Activated CD8-positive, alpha-beta T cell treated with anti-CD3 and anti-CD28 coated beads for 36 hours (primary cell): Measurements from ENCODE around the gene SEMA3D. TPM values are rescaled to one million over a fixed set of nuclear protein-coding genes. Genes with fewer than 3 reads are reported as not detected.

Experiments used
- ATAC-seq: fragments of 200-7000 bp; cut with Tn5 transposase; one replicate; pipeline ENCODE4 v1.10.0; 2021; ENCODE audit warnings: mild to moderate bottlenecking, moderate library complexity
- CTCF ChIA-PET: fragments of 350-600 bp; sonication (Branson Sonifier 250); formaldehyde crosslinking; loops from one replicate; lab custom pipeline; 2021; ENCODE audit warnings: antibody characterized with exemption; lab: Charles Lee
- POLR2A ChIA-PET: fragments of 350-600 bp; sonication (Branson Sonifier 250); formaldehyde crosslinking; loops from one replicate; lab custom pipeline; 2021; ENCODE audit warnings: antibody characterized with exemption; lab: Charles Lee
- DNase-seq: peaks from one replicate; pipeline ENCODE4 v3.0.0-alpha.2; 2020
- H3K27ac Mint-ChIP-seq: one replicate; pipeline ENCODE4 v1.8.0; 2021; ENCODE audit warnings: mild to moderate bottlenecking, mixed read lengths
- H3K27me3 Mint-ChIP-seq: one replicate; pipeline ENCODE4 v1.8.0; 2021; ENCODE audit warnings: mixed read lengths
- H3K36me3 Mint-ChIP-seq: one replicate; pipeline ENCODE4 v1.8.0; 2021; ENCODE audit warnings: low read depth, mixed read lengths
- H3K4me1 Mint-ChIP-seq: one replicate; pipeline ENCODE4 v1.8.0; 2021; ENCODE audit warnings: low read depth, mixed read lengths
- H3K4me3 Mint-ChIP-seq: one replicate; pipeline ENCODE4 v1.8.0; 2021; ENCODE audit warnings: mild to moderate bottlenecking, moderate library complexity, mixed read lengths
- H3K9me3 Mint-ChIP-seq: one replicate; pipeline ENCODE4 v1.8.0; 2021; ENCODE audit warnings: mixed read lengths
- intact Hi-C: fragments of 100-400 bp; cut with micrococcal nuclease; formaldehyde crosslinking; loops from one replicate; pipeline ENCODE4 v1.10.0; 2022
- total RNA-seq, 2 experiments: library from RNA; stranded (reverse); gene quantifications; one replicate each; pipeline ENCODE4 v1.2.3, GENCODE V29; 2021
- TF ChIP-seq, protein P1 (sequence below): fragments of 200-600 bp; IDR thresholded peaks from one replicate; pipeline ENCODE4 v1.8.0; 2022; ENCODE audit warnings: antibody characterized with exemption, mild to moderate bottlenecking

The SEMA3D gene
- total RNA-seq, 2 experiments from 2014 or later: not detected

DNA sequence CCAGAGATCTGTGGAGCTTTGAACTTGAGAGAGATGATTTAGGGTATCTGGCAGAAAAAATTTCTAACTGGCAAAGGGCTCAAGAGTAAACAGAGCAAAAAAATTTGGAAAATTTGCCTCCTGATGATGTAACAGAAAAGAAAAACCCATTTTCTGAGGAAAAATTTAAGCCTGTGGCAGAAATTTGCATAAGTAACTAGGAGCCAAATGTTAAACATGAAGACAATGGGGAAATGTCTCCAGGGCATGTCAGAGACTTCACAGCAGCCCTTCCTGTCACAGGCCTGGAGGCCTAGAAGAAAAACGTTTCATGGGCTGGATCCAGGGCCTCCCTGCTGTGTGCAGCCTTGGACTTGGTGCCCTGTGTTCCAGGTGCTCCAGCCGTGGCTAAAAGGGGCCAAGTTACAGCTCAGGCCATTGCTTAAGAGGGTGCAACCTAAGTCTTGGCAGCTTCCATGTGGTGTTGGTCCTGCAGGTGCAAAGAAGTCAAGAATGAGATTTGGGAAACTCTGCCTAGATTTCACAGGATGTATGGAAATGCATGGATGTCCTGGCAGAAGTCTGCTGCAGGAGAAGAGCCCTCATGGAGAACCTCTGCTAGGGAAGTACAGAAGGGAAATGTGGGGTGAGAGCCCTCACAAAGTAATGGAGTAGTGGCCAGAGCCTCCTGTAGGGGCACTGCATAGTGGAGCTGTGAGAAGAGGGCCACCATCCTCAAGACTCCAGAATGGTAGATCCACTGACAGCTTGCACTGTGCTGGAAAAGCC, 8.1 kb downstream of the SEMA3D start:
- POLR2A ChIA-PET: no interaction called here
- intact Hi-C loops: no loop called here
- Mint-ChIP-seq H3K27ac (no peak overlapping the region), H3K4me1 (no peaks in the 10 kb centered on the region), H3K4me3 (no peak overlapping the region), H3K9me3 (peaks cover 7% of the 10 kb centered on the region), H3K36me3 (no peaks in the 10 kb centered on the region), H3K27me3 (no peaks in the 10 kb centered on the region)
- CTCF ChIA-PET: no interaction called here
- no peak for ATAC-seq
- TF ChIP-seq, protein P1, sequence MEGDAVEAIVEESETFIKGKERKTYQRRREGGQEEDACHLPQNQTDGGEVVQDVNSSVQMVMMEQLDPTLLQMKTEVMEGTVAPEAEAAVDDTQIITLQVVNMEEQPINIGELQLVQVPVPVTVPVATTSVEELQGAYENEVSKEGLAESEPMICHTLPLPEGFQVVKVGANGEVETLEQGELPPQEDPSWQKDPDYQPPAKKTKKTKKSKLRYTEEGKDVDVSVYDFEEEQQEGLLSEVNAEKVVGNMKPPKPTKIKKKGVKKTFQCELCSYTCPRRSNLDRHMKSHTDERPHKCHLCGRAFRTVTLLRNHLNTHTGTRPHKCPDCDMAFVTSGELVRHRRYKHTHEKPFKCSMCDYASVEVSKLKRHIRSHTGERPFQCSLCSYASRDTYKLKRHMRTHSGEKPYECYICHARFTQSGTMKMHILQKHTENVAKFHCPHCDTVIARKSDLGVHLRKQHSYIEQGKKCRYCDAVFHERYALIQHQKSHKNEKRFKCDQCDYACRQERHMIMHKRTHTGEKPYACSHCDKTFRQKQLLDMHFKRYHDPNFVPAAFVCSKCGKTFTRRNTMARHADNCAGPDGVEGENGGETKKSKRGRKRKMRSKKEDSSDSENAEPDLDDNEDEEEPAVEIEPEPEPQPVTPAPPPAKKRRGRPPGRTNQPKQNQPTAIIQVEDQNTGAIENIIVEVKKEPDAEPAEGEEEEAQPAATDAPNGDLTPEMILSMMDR: no peak
- DNase-seq: no peak

DNA sequence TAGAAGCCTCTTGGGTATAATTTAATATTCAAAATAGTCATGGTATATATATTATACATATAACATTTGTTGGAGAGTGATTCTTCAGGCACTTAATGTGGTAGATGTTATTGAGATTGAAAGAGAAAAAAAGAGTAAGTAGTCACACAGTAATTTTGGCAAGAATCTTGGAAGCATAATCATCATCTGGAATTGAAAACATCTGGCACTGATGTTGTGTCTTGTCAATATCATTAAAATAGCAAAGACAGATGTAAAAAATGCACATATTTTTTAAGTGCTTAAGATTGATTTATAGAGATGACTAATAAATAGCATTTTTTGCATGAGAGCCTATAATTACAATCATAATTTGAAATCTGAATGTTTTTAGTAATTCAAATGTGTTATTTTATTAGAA, 9.5 kb downstream of the SEMA3D start:
- H3K27ac Mint-ChIP-seq: no peak overlapping the region
- ChIA-PET CTCF (no interaction called here), POLR2A (no interaction called here)
- no peak for DNase-seq
- H3K9me3 Mint-ChIP-seq: peaks cover 7% of the 10 kb centered on the region
- H3K4me1 Mint-ChIP-seq: no peaks in the 10 kb centered on the region
- TF ChIP-seq, protein P1: no peak
- no peak for ATAC-seq
- H3K36me3 Mint-ChIP-seq: no peaks in the 10 kb centered on the region
- no peak overlapping the region for H3K4me3 Mint-ChIP-seq
- intact Hi-C loops: no loop called here
- H3K27me3 Mint-ChIP-seq: no peaks in the 10 kb centered on the region

DNA sequence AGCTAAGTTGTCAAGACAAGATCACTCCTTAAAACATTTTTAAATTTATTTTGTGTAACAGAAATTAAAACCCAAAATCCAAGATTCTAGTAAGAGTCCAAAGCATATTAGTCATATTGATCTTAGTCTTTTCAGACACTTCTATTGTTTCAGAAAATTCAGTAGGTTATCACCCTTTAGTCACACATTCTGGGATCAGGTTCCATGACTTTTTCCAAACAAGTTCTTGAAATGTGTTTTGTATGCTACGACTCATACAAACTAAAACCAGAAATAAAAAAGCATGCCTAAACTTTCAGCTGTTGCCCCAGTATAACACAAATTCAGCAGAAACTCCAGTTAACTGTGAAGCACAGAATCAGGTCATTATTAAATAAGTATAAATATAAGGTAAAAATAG, 10.7 kb downstream of the SEMA3D start:
- ChIA-PET CTCF (no interaction called here), POLR2A (no interaction called here)
- intact Hi-C loops: no loop called here
- no peak overlapping the region for H3K4me3 Mint-ChIP-seq
- no peak overlapping the region for H3K27ac Mint-ChIP-seq
- H3K27me3 Mint-ChIP-seq: no peaks in the 10 kb centered on the region
- H3K36me3 Mint-ChIP-seq: no peaks in the 10 kb centered on the region
- DNase-seq (no peak), ATAC-seq (no peak)
- H3K9me3 Mint-ChIP-seq: peaks cover 7% of the 10 kb centered on the region
- H3K4me1 Mint-ChIP-seq: no peaks in the 10 kb centered on the region
- TF ChIP-seq, protein P1: no peak

DNA sequence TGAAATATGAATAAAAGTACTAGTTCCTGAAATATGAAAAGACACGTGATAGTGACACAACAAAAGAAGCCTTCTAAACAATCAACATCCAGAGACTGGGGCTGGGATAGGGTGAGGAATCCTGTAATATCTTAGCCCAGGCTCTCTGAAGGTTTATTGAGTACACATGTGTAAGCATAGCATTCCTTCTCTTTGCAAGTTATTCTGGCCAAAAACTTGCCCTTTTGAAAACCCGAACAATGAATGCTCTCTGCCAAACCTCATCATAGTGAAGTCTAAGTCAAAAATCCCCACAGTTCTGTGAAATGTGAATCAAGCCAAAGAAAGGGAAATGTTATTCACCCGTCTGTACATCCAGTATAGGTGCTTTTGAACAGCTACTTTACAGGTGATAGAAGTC, 11.6 kb downstream of the SEMA3D start:
- H3K27ac Mint-ChIP-seq: no peak overlapping the region
- POLR2A ChIA-PET: no interaction called here
- no peaks in the 10 kb centered on the region for H3K27me3 Mint-ChIP-seq
- peaks cover 3% of the 10 kb centered on the region for H3K9me3 Mint-ChIP-seq
- intact Hi-C loops: no loop called here
- no peak overlapping the region for H3K4me3 Mint-ChIP-seq
- CTCF ChIA-PET: no interaction called here
- no peaks in the 10 kb centered on the region for H3K36me3 Mint-ChIP-seq
- TF ChIP-seq, protein P1: no peak
- DNase-seq (no peak), ATAC-seq (no peak)
- no peaks in the 10 kb centered on the region for H3K4me1 Mint-ChIP-seq

DNA sequence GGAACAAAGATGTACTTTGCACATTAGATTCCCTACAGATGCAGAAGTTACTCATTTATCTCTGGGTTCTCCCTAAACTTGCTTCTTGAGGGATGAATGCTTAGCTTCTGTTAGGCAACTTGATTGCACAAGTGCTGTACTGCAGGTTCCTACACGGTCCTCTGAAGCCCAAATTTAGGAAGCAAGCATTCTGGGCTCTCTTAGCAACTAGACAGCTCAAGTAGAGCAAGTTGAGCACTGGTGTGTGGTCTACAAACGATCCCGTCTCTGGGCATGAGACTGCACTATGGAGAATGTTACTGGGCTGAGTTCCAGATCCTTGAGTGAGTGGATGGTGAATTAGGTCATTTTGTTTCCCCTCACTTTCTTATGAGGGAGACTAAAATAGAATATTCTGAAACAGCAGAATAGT, 14.3 kb downstream of the SEMA3D start:
- Mint-ChIP-seq H3K9me3 (no peaks in the 10 kb centered on the region), H3K27ac (no peak overlapping the region), H3K36me3 (no peaks in the 10 kb centered on the region), H3K4me3 (no peak overlapping the region), H3K4me1 (no peaks in the 10 kb centered on the region), H3K27me3 (no peaks in the 10 kb centered on the region)
- ATAC-seq: no peak
- TF ChIP-seq, protein P1: no peak
- ChIA-PET POLR2A (no interaction called here), CTCF (no interaction called here)
- no peak for DNase-seq
- intact Hi-C loops: no loop called here
